ENCODE data around the gene FOXP1.

FOXP1 gene

GRCh38 chr3:71146673-71147072 is 436.9 kb downstream of the FOXP1 start:
- no peak for DNase-seq (ENCODE audit: low read depth in 2 of 2)

GRCh38 chr3:71145954-71146353 is 437.6 kb downstream of the FOXP1 start:
- DNase-seq (ENCODE audit: low read depth in 2 of 2), result no peak

- no peak for DNase-seq (ENCODE audit: low read depth in 2 of 2)
Observed at GRCh38 chr3:71144525-71145253, 438.8 kb downstream of the FOXP1 start.

- DNase-seq (ENCODE audit: low read depth in 2 of 2), result no peak
Observed at GRCh38 chr3:71143493-71143892, 440.0 kb downstream of the FOXP1 start.

GRCh38 chr3:71142441-71143161 is 440.9 kb downstream of the FOXP1 start:
- DNase-seq (ENCODE audit: low read depth in 2 of 2), result no peak

- no peak for DNase-seq (ENCODE audit: low read depth in 2 of 2)
Observed at GRCh38 chr3:71140477-71140876, 443.1 kb downstream of the FOXP1 start.

GRCh38 chr3:71139496-71139895 is 444.0 kb downstream of the FOXP1 start:
- no peak for DNase-seq (ENCODE audit: low read depth in 2 of 2)

- DNase-seq (ENCODE audit: low read depth in 2 of 2), result no peak
Observed at GRCh38 chr3:71138410-71138809, 445.1 kb downstream of the FOXP1 start.

- no peak for DNase-seq (ENCODE audit: low read depth in 2 of 2)
Observed at GRCh38 chr3:71136276-71136675, 447.3 kb downstream of the FOXP1 start.

- DNase-seq (ENCODE audit: low read depth in 2 of 2), result no peak
Observed at GRCh38 chr3:71135373-71136088, 448.0 kb downstream of the FOXP1 start.

GRCh38 chr3:71134521-71134920 is 449.0 kb downstream of the FOXP1 start:
- no peak for DNase-seq (ENCODE audit: low read depth in 2 of 2)

GRCh38 chr3:71133865-71134264 is 449.7 kb downstream of the FOXP1 start:
- no peak for DNase-seq (ENCODE audit: low read depth in 2 of 2)

- DNase-seq (ENCODE audit: low read depth in 2 of 2), result no peak
Observed at GRCh38 chr3:71132995-71133730, 450.4 kb downstream of the FOXP1 start.

GRCh38 chr3:71131375-71132314 is 451.9 kb downstream of the FOXP1 start:
- no peak for DNase-seq (ENCODE audit: low read depth in 2 of 2)

GRCh38 chr3:71130471-71131374 is 452.8 kb downstream of the FOXP1 start:
- DNase-seq (ENCODE audit: low read depth in 2 of 2), result peak; percentile 47 to 58

GRCh38 chr3:71129611-71130431 is 453.7 kb downstream of the FOXP1 start:
- no peak for DNase-seq (ENCODE audit: low read depth in 2 of 2)

- no peak for DNase-seq (ENCODE audit: low read depth in 2 of 2)
Observed at GRCh38 chr3:71128961-71129360, 454.6 kb downstream of the FOXP1 start.

GRCh38 chr3:71127844-71128243 is 455.7 kb downstream of the FOXP1 start:
- DNase-seq (ENCODE audit: low read depth in 2 of 2), result no peak
